ENCODE data around the gene NPEPL1. TPM values are rescaled to one million over a fixed set of nuclear protein-coding genes. Genes with fewer than 3 reads are reported as not detected.

NPEPL1 gene
- polyA plus RNA-seq, 4 donors = 16.5 to 30.4 (median 26.3) TPM

DNA sequence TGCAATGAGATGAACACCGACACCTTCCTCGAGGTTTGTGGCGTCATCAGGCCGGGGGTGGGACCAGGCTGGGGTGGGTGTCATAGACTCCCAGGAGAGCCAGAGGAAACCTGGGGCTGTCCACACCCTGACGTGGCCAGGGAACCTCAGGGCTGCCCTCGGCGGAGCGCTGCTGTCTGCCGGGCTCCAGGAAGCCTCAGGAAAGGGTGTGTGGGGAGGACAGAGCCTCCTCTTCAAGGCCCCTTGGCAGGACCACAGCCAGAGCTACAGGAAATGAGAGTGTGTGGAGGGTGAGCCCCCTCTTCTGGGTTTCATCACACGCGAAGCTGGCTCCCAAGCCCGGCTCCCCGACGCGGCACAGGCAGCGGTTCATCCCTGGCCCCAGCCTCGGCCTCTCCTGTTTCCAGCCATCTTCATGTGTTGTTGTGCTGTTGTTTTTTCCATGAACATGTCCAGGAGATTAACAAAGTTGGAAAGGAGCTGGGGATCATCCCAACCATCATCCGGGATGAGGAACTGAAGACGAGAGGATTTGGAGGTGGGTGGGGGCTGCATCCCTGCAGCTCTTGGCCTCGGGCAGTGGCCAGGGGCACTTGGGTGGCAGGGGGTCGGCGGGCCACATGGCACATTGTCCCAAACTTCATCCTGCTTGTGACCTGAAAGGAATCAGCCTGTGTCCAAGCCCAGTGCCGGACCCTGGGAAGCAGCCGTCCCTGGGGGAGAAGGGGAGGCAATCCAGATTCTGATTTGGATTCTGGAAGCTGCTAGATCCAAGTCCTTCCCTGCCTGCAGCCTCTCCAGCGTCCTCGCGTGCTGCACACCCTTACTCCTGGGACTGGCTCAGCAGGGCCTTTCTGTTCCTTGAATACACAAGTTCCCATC is 6.4 kb downstream of the NPEPL1 start:
- H3K4me1 ChIP-seq (ENCODE audit: control insufficient read depth in 3 of 3, insufficient read depth in 2 of 3, low read depth in 1 of 3, low read length in 2 of 3) = peaks cover 1 to 14% (median 1%) of the 10 kb centered on the region in 3 donors
- H3K27ac ChIP-seq (ENCODE audit: low read depth in 1 of 3, low read length in 2 of 3) = no peak overlapping the region
- DNase-seq (no peak), FAIRE-seq (no peak)
- H3K36me3 ChIP-seq (ENCODE audit: control insufficient read depth in 3 of 3, insufficient read depth in 2 of 3, low read depth in 1 of 3, low read length in 3 of 3) = peaks cover 2 to 78% (median 12%) of the 10 kb centered on the region in 3 donors
- H3K4me3 ChIP-seq (ENCODE audit: low read depth in 1 of 3, low read length in 3 of 3) = no peak overlapping the region
- H3K9me3 ChIP-seq (ENCODE audit: control insufficient read depth in 2 of 2, insufficient read depth in 1 of 2, low read depth in 1 of 2, low read length in 1 of 2) = peaks cover 0 to 5% of the 10 kb centered on the region in 2 donors
- H3K27me3 ChIP-seq (ENCODE audit: control insufficient read depth in 3 of 3, insufficient read depth in 3 of 3, low read length in 3 of 3) = no peaks in the 10 kb centered on the region
- WGBS, 3 donors = 84 to 92% (median 92%) methylated on average over 26 to 27 of the region's 27 CpGs

GRCh38 chr20:58699623-58700107 is 7.1 kb downstream of the NPEPL1 start:
- peaks cover 0 to 7% of the 10 kb centered on the region in 2 donors for H3K9me3 ChIP-seq (ENCODE audit: control insufficient read depth in 2 of 2, insufficient read depth in 1 of 2, low read depth in 1 of 2, low read length in 1 of 2)
- no peaks in the 10 kb centered on the region for H3K27me3 ChIP-seq (ENCODE audit: control insufficient read depth in 3 of 3, insufficient read depth in 3 of 3, low read length in 3 of 3)
- 89 to 96% (median 94%) methylated on average over 9 of the region's 9 CpGs for WGBS, 3 donors
- H3K4me3 ChIP-seq (ENCODE audit: low read depth in 1 of 3, low read length in 3 of 3) = no peak overlapping the region
- no peak overlapping the region for H3K27ac ChIP-seq (ENCODE audit: low read depth in 1 of 3, low read length in 2 of 3)
- H3K36me3 ChIP-seq (ENCODE audit: control insufficient read depth in 3 of 3, insufficient read depth in 2 of 3, low read depth in 1 of 3, low read length in 3 of 3) = peaks cover 2 to 76% (median 12%) of the 10 kb centered on the region in 3 donors
- no peak for DNase-seq
- H3K4me1 ChIP-seq (ENCODE audit: control insufficient read depth in 3 of 3, insufficient read depth in 2 of 3, low read depth in 1 of 3, low read length in 2 of 3) = peaks cover 0 to 14% (median 1%) of the 10 kb centered on the region in 3 donors
- no peak for FAIRE-seq

DNA sequence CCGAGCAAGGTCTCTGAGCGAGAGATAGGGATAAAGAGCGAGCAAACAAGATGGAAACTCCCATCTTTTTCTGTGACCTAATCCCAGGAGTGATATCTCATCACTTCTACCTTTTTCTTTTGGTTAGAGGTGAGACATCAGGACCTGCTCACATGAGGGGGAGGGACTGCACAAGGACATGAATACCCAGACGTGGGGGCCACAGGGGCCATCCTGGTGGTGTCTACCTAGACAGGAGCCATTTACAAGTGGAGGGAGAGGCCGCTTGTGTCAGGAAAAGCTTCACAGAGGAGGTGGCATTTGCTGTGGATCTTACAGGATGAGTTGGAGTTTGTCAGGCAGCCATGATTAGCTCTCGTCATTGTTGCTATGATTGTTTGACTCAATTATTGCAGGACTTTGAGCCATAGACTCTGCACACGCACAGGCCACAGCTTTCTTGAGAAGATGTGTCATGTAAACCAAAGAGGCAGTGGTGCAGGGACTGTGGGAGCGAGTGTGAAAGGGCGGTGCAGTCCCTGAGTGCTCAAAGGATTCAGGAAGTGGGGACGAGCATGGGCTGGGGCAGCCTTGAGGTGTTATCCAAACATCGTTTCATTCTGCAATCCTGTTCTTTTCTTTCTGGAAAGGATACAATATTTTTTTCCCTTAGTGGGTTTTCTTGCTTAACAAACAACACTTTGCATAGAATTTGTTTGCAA is 7.7 kb downstream of the NPEPL1 start:
- no peak for FAIRE-seq

GRCh38 chr20:58700823-58701222 is 8.2 kb downstream of the NPEPL1 start:
- H3K27ac ChIP-seq (ENCODE audit: low read depth in 1 of 3, low read length in 2 of 3) = peak overlapping the region in 1 of 3 donors; percentile 55

More for the DNA sequence above, 7.7 kb downstream of the NPEPL1 start:
- Histone ChIP-seq H3K27ac (ENCODE audit: low read depth in 1 of 3, low read length in 2 of 3) (peak overlapping the region in 1 of 3 donors; percentile 58), H3K27me3 (ENCODE audit: control insufficient read depth in 3 of 3, insufficient read depth in 3 of 3, low read length in 3 of 3) (no peaks in the 10 kb centered on the region), H3K9me3 (ENCODE audit: control insufficient read depth in 2 of 2, insufficient read depth in 1 of 2, low read depth in 1 of 2, low read length in 1 of 2) (peaks cover 0 to 7% of the 10 kb centered on the region in 2 donors), H3K4me1 (ENCODE audit: control insufficient read depth in 3 of 3, insufficient read depth in 2 of 3, low read depth in 1 of 3, low read length in 2 of 3) (peaks cover 0 to 14% (median 1%) of the 10 kb centered on the region in 3 donors), H3K36me3 (ENCODE audit: control insufficient read depth in 3 of 3, insufficient read depth in 2 of 3, low read depth in 1 of 3, low read length in 3 of 3) (peaks cover 2 to 75% (median 12%) of the 10 kb centered on the region in 3 donors), H3K4me3 (ENCODE audit: low read depth in 1 of 3, low read length in 3 of 3) (no peak overlapping the region)
- WGBS, 3 donors = 56 to 74% (median 61%) methylated on average over 11 of the region's 11 CpGs
- DNase-seq = peak; percentile 69 to 80

DNA sequence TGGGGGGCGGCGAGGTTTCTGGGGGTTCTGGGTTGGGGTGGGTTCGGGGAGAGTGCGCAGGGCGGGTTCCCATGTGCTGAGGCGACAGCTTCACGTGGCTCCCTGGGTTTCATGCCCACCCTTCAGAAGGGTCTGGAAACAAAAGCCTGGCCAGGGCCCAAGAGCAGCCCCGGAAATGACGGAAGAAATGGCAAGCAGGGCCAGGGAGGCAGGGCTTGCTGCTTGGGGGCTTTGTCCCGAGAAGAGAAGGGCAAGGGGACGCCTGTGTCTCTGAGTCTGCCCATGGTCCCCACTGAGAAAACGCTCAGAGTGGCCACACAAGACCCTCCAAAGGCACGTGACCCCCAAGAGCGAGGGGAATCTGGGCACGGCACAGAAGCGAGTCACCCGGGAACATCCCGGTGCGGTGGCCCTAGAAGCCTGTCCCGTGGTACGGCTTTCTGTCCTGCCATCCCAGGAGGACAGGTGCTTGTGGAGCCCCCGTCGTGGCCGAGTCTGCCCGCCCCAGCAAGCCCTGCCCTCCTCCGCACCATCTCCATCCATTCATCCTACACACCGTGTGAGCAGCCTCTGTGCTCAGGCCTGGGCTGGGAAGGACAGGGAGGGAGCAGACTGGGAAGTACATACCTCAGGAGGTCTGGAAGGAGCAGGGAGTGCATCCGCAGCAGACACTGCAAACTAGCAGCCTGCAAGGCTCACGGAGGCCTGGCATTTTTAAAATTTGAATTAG is 9.0 kb downstream of the NPEPL1 start:
- WGBS, 3 donors = 95 to 96% (median 96%) methylated on average over 22 to 29 of the region's 29 CpGs
- H3K4me1 ChIP-seq (ENCODE audit: control insufficient read depth in 3 of 3, insufficient read depth in 2 of 3, low read depth in 1 of 3, low read length in 2 of 3) = peaks cover 0 to 14% (median 1%) of the 10 kb centered on the region in 3 donors
- no peak for DNase-seq
- H3K4me3 ChIP-seq (ENCODE audit: low read depth in 1 of 3, low read length in 3 of 3) = no peak overlapping the region
- peaks cover 0 to 61% (median 6%) of the 10 kb centered on the region in 3 donors for H3K36me3 ChIP-seq (ENCODE audit: control insufficient read depth in 3 of 3, insufficient read depth in 2 of 3, low read depth in 1 of 3, low read length in 3 of 3)
- no peak overlapping the region for H3K27ac ChIP-seq (ENCODE audit: low read depth in 1 of 3, low read length in 2 of 3)
- peaks cover 0 to 7% of the 10 kb centered on the region in 2 donors for H3K9me3 ChIP-seq (ENCODE audit: control insufficient read depth in 2 of 2, insufficient read depth in 1 of 2, low read depth in 1 of 2, low read length in 1 of 2)
- H3K27me3 ChIP-seq (ENCODE audit: control insufficient read depth in 3 of 3, insufficient read depth in 3 of 3, low read length in 3 of 3) = no peaks in the 10 kb centered on the region
- FAIRE-seq = no peak

More at GRCh38 chr20:58700823-58701222, 8.2 kb downstream of the NPEPL1 start:
- peaks cover 0 to 14% (median 1%) of the 10 kb centered on the region in 3 donors for H3K4me1 ChIP-seq (ENCODE audit: control insufficient read depth in 3 of 3, insufficient read depth in 2 of 3, low read depth in 1 of 3, low read length in 2 of 3)
- no peak for FAIRE-seq
- H3K27me3 ChIP-seq (ENCODE audit: control insufficient read depth in 3 of 3, insufficient read depth in 3 of 3, low read length in 3 of 3) = no peaks in the 10 kb centered on the region
- H3K9me3 ChIP-seq (ENCODE audit: control insufficient read depth in 2 of 2, insufficient read depth in 1 of 2, low read depth in 1 of 2, low read length in 1 of 2) = peaks cover 0 to 7% of the 10 kb centered on the region in 2 donors
- H3K36me3 ChIP-seq (ENCODE audit: control insufficient read depth in 3 of 3, insufficient read depth in 2 of 3, low read depth in 1 of 3, low read length in 3 of 3) = peaks cover 0 to 69% (median 8%) of the 10 kb centered on the region in 3 donors
- H3K4me3 ChIP-seq (ENCODE audit: low read depth in 1 of 3, low read length in 3 of 3) = no peak overlapping the region
- no peak for DNase-seq
- WGBS, 3 donors = 90 to 94% (median 94%) methylated on average over 11 of the region's 11 CpGs

- peaks cover 0 to 10% (median 0%) of the 10 kb centered on the region in 3 donors for H3K4me1 ChIP-seq (ENCODE audit: control insufficient read depth in 3 of 3, insufficient read depth in 2 of 3, low read depth in 1 of 3, low read length in 2 of 3)
- peaks cover 0 to 7% of the 10 kb centered on the region in 2 donors for H3K9me3 ChIP-seq (ENCODE audit: control insufficient read depth in 2 of 2, insufficient read depth in 1 of 2, low read depth in 1 of 2, low read length in 1 of 2)
- no peak for FAIRE-seq
- 92 to 97% (median 93%) methylated on average over 9 of the region's 9 CpGs for WGBS, 3 donors
- H3K27me3 ChIP-seq (ENCODE audit: control insufficient read depth in 3 of 3, insufficient read depth in 3 of 3, low read length in 3 of 3) = no peaks in the 10 kb centered on the region
- peaks cover 0 to 57% (median 6%) of the 10 kb centered on the region in 3 donors for H3K36me3 ChIP-seq (ENCODE audit: control insufficient read depth in 3 of 3, insufficient read depth in 2 of 3, low read depth in 1 of 3, low read length in 3 of 3)
- no peak overlapping the region for H3K4me3 ChIP-seq (ENCODE audit: low read depth in 1 of 3, low read length in 3 of 3)
- no peak overlapping the region for H3K27ac ChIP-seq (ENCODE audit: low read depth in 1 of 3, low read length in 2 of 3)
- DNase-seq = no peak
These were observed 9.5 kb downstream of the NPEPL1 start for GRCh38 chr20:58702161-58702510.

DNA sequence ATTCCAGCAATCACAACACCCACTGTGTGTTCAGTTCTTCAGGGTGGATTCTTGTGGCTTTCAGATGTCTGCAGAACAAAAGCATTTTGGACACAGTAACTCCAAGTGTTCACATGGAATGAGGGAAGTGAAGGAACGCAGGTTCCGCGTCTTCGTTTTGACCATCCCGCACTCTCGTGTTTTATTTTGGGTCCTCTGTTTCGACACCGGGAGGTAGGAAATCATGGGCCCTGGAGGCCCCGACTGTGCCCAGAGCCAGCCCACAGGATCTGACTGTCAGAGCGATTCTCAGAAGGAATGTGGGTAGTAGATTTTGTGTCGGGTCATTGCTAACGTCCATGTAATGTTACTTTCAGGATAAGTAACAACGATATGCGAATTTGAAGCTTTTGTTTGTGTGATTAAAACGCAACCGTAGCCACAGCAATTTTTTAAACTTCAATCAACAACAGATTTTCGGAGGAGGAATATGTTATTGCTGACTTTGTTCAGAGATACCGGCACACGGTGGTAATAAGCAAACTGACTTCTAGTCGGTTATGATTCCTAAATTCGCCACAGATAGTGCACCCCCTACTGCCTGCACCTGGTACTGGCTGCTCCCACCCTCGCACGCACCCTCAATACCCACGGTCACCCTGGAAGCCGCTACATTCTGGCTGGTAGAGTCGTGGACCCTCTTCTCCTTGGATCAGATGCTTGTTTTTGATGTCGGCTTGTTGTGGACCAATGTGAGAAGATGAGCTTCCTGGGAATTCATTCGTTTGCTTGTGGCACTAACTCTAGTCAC is 10.5 kb downstream of the NPEPL1 start:
- peaks cover 0 to 7% of the 10 kb centered on the region in 2 donors for H3K9me3 ChIP-seq (ENCODE audit: control insufficient read depth in 2 of 2, insufficient read depth in 1 of 2, low read depth in 1 of 2, low read length in 1 of 2)
- peaks cover 0 to 4% (median 0%) of the 10 kb centered on the region in 3 donors for H3K4me1 ChIP-seq (ENCODE audit: control insufficient read depth in 3 of 3, insufficient read depth in 2 of 3, low read depth in 1 of 3, low read length in 2 of 3)
- DNase-seq (no peak), FAIRE-seq (no peak)
- 91 to 95% (median 95%) methylated on average over 28 of the region's 28 CpGs for WGBS, 3 donors
- peaks cover 0 to 55% (median 6%) of the 10 kb centered on the region in 3 donors for H3K36me3 ChIP-seq (ENCODE audit: control insufficient read depth in 3 of 3, insufficient read depth in 2 of 3, low read depth in 1 of 3, low read length in 3 of 3)
- no peak overlapping the region for H3K27ac ChIP-seq (ENCODE audit: low read depth in 1 of 3, low read length in 2 of 3)
- H3K4me3 ChIP-seq (ENCODE audit: low read depth in 1 of 3, low read length in 3 of 3) = no peak overlapping the region
- no peaks in the 10 kb centered on the region for H3K27me3 ChIP-seq (ENCODE audit: control insufficient read depth in 3 of 3, insufficient read depth in 3 of 3, low read length in 3 of 3)

Data from small intestine (tissue), 7 donors.